Smooth muscle cell (in vitro differentiated cells): Measurements from ENCODE around the gene FGF9. TPM values are rescaled to one million over a fixed set of nuclear protein-coding genes. Genes with fewer than 3 reads are reported as not detected.

Source experiments
- DNase-seq: peaks from one replicate; lab custom pipeline; 2025; ENCODE audit not compliant: unreplicated experiment; lab: John Stamatoyannopoulos, UW
- H2AFZ ChIP-seq: fragments of 200-600 bp; sonication (generic); 2 replicates; pipeline ENCODE4 v1.6.0; 2016; ENCODE audit warnings: antibody characterized with exemption, low read depth, mild to moderate bottlenecking
- H3F3A ChIP-seq: fragments of 200-600 bp; sonication (generic); 2 replicates; pipeline ENCODE4 v1.6.0; 2017; ENCODE audit warnings: antibody characterized with exemption, low read depth
- H3K27ac ChIP-seq: fragments of 200-600 bp; sonication (generic); 2 replicates; pipeline ENCODE4 v1.5.1; 2016; ENCODE audit warnings: low read depth, mild to moderate bottlenecking
- H3K27me3 ChIP-seq: fragments of 200-600 bp; sonication (generic); 2 replicates; pipeline ENCODE4 v1.6.1; 2016; ENCODE audit warnings: low read depth, mild to moderate bottlenecking
- H3K36me3 ChIP-seq: fragments of 200-600 bp; sonication (generic); 2 replicates; pipeline ENCODE4 v1.5.1; 2016; ENCODE audit warnings: low read depth
- H3K4me1 ChIP-seq: fragments of 200-600 bp; sonication (generic); 2 replicates; pipeline ENCODE4 v1.5.1; 2016; ENCODE audit warnings: low read depth
- H3K4me2 ChIP-seq: fragments of 200-600 bp; sonication (generic); 2 replicates; pipeline ENCODE4 v1.6.0; 2016; ENCODE audit warnings: mild to moderate bottlenecking
- H3K4me3 ChIP-seq: fragments of 200-600 bp; sonication (generic); 2 replicates; pipeline ENCODE4 v1.5.1; 2016; ENCODE audit warnings: mild to moderate bottlenecking
- H3K79me2 ChIP-seq: fragments of 200-600 bp; sonication (generic); 2 replicates; pipeline ENCODE4 v1.6.0; 2016; ENCODE audit warnings: low read depth, mild to moderate bottlenecking
- H3K9ac ChIP-seq: fragments of 200-600 bp; sonication (generic); 2 replicates; pipeline ENCODE4 v1.6.0; 2016; ENCODE audit warnings: low read depth
- H3K9me3 ChIP-seq: fragments of 200-600 bp; sonication (generic); replicated peaks from 2 replicates; pipeline ENCODE4 v1.5.1; 2016; ENCODE audit warnings: low read depth
- H4K20me1 ChIP-seq: fragments of 200-600 bp; sonication (generic); 2 replicates; pipeline ENCODE4 v1.6.0; 2016; ENCODE audit warnings: low read depth
- WGBS: methylation state at CpG from one replicate; pipeline ENCODE4 v1.1.7; 2016; ENCODE audit warnings: low lambda C conversion rate; 5-methylcytosine and 5-hydroxymethylcytosine counted together
- polyA plus RNA-seq: library from polyadenylated mRNA; unstranded; fragments of >200 nt; fragmentation: Nextera tagmentation; extraction: Ambion mirVana; gene quantifications from 2 replicates; pipeline ENCODE4 v1.2.1, GENCODE V29; 2016
- total RNA-seq: library from RNA; depleted of rRNA; stranded (reverse); fragments of >200 nt; gene quantifications from 2 replicates; pipeline ENCODE4 v1.2.3, GENCODE V29; 2014
- TF ChIP-seq, protein P1 (sequence below): fragments of 200-600 bp; sonication (generic); IDR thresholded peaks from 2 replicates; pipeline ENCODE4 v1.5.1; 2017; ENCODE audit warnings: borderline replicate concordance, mild to moderate bottlenecking, antibody characterized with exemption; ENCODE audit not compliant: insufficient read depth, poor library complexity, severe bottlenecking

FGF9 gene
- total and polyA plus RNA-seq, 2 experiments from 2014 or later = 0.56 TPM; not detected in 1

DNA sequence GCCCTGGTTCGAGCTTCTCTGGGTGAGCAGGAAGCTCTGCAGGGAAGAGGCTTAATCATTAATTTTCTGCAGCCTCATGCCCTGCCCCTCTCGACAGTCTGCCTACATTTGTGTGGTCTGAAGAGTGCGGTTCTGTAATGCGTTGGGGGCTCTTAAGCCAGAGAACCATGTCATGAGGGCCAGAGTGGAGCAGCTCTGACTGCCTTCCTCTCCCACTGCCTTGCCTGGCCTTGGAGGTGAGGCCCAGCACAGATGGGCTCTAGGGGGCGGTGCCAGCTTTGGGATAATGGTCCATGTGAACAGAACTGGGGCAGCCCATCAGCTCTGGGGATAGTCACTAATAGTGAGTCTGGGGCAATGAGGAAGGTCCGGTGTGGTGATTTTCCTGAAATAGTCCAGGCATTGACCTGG lies 5.7 kb downstream of the FGF9 start:
- H3K9ac ChIP-seq = no peak overlapping the region
- H3K9me3 ChIP-seq = no peaks in the 10 kb centered on the region
- H3K4me1 ChIP-seq = peaks cover 6% of the 10 kb centered on the region
- no peak overlapping the region for H3K4me3 ChIP-seq
- H3K79me2 ChIP-seq = no peaks in the 10 kb centered on the region
- H3K4me2 ChIP-seq = no peak overlapping the region
- peaks cover under 1% of the 10 kb centered on the region for H3F3A ChIP-seq
- no peak for DNase-seq
- H3K27me3 ChIP-seq = peaks cover 53% of the 10 kb centered on the region
- no peak overlapping the region for H3K27ac ChIP-seq
- TF ChIP-seq, protein P1, sequence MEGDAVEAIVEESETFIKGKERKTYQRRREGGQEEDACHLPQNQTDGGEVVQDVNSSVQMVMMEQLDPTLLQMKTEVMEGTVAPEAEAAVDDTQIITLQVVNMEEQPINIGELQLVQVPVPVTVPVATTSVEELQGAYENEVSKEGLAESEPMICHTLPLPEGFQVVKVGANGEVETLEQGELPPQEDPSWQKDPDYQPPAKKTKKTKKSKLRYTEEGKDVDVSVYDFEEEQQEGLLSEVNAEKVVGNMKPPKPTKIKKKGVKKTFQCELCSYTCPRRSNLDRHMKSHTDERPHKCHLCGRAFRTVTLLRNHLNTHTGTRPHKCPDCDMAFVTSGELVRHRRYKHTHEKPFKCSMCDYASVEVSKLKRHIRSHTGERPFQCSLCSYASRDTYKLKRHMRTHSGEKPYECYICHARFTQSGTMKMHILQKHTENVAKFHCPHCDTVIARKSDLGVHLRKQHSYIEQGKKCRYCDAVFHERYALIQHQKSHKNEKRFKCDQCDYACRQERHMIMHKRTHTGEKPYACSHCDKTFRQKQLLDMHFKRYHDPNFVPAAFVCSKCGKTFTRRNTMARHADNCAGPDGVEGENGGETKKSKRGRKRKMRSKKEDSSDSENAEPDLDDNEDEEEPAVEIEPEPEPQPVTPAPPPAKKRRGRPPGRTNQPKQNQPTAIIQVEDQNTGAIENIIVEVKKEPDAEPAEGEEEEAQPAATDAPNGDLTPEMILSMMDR = no peak
- H2AFZ ChIP-seq = no peak overlapping the region
- WGBS = 50% methylated on average over 6 of the region's 6 CpGs
- no peaks in the 10 kb centered on the region for H3K36me3 ChIP-seq
- no peaks in the 10 kb centered on the region for H4K20me1 ChIP-seq

DNA sequence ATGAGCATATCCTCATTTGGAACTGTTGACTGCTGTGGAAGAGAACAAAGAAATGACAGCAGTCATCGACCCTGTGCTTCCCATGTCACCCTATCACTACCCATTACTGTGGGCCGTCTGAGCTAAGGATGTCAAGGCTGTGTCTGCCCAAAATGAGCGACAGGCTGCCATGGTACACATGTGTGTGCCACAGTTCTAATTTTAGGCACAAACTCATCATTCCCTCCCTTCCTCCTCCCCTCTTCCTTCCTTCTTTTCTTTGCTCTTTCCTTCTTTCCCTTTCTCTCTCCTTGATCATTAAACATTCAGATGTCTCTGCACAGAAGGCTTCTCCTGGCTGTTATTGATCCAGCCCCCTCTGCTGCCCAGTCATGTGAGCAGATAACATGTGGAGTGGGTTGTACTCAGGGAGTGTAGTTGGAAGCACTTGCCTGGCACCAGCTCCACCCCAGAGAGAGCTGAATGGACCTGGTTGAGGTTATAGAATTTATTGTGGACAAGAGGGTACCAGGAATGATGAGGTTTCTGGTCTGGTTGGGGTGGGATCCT lies 6.3 kb downstream of the FGF9 start:
- H3K36me3 ChIP-seq = no peaks in the 10 kb centered on the region
- H3K9me3 ChIP-seq = no peaks in the 10 kb centered on the region
- no peak for DNase-seq
- H3K4me2 ChIP-seq = no peak overlapping the region
- no peaks in the 10 kb centered on the region for H4K20me1 ChIP-seq
- no peak overlapping the region for H2AFZ ChIP-seq
- no peaks in the 10 kb centered on the region for H3F3A ChIP-seq
- H3K4me1 ChIP-seq = peaks cover under 1% of the 10 kb centered on the region
- no peak overlapping the region for H3K4me3 ChIP-seq
- 72% methylated on average over 3 of the region's 3 CpGs for WGBS
- H3K79me2 ChIP-seq = no peaks in the 10 kb centered on the region
- TF ChIP-seq, protein P1 = no peak
- H3K9ac ChIP-seq = no peak overlapping the region
- peaks cover 48% of the 10 kb centered on the region for H3K27me3 ChIP-seq
- no peak overlapping the region for H3K27ac ChIP-seq

DNA sequence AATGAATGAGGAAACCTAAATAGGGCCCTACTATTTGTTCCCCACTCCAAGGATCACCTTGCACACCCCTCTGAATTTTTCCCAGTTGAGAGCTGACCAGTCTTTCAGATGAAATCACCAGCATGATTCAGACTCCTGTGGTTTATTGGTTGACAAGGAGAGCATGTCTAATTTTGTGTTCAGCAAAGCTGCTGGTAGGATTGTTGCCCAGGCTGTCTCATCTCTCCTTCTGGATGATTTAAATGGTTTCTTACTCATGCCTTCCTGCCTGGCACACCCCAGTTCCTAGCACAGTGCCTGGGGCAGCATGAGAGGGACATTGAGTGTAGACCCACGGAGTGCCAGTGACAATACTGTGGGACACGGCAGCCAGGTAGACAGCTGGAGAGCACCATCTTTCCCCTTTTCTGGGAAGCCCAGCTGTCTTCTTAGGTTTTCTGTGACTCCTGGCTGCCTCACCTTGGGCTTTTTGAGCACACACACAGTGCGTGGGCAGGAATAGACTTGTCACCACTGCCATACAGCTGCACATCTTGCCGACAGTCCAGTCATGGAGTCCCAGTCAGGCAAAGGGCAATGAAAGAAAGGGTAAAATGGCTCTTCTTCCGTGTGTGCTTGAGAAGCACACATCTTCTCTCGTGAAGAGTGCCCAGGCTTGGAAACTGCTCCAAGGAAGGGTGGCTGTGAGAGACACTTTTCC lies 12.3 kb downstream of the FGF9 start:
- 67% methylated on average over 6 of the region's 6 CpGs for WGBS
- Histone ChIP-seq H3F3A (peaks cover 3% of the 10 kb centered on the region), H3K9ac (no peak overlapping the region), H3K4me3 (no peak overlapping the region), H3K79me2 (no peaks in the 10 kb centered on the region), H4K20me1 (no peaks in the 10 kb centered on the region), H3K4me2 (peak overlapping the region; percentile 48), H3K9me3 (no peaks in the 10 kb centered on the region), H2AFZ (no peak overlapping the region), H3K27ac (peak overlapping the region; percentile 69), H3K4me1 (no peaks in the 10 kb centered on the region), H3K27me3 (no peaks in the 10 kb centered on the region), H3K36me3 (no peaks in the 10 kb centered on the region)
- TF ChIP-seq, protein P1 = no peak
- DNase-seq = no peak

DNA sequence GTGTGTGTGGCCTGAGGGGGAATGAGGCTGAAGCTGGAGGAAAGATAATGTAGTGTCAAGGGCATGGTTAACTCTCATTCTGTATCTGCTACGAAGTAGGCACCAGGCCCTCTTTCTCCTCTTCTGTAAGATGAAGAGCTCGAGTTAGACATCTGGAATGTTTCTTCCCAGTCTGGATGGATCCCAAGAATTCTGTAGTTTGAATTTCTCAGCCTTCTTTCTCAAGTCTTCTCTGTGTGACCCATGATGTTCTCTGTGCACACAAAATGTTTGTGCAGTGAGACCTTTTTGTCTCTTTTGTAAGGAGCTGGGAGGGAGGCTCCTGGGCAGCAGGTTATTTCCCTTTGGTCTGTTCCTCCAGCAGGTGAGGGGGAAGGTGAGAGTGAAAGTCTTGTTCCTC lies 13.7 kb downstream of the FGF9 start:
- TF ChIP-seq, protein P1 = no peak
- DNase-seq = no peak

More for the DNA sequence above, 13.7 kb downstream of the FGF9 start:
- Histone ChIP-seq H3K27ac (no peak overlapping the region), H3F3A (peaks cover 3% of the 10 kb centered on the region), H3K79me2 (no peaks in the 10 kb centered on the region), H3K4me1 (no peaks in the 10 kb centered on the region), H3K9me3 (no peaks in the 10 kb centered on the region), H3K27me3 (no peaks in the 10 kb centered on the region), H3K9ac (no peak overlapping the region), H4K20me1 (no peaks in the 10 kb centered on the region), H3K4me2 (no peak overlapping the region), H2AFZ (no peak overlapping the region), H3K4me3 (no peak overlapping the region), H3K36me3 (no peaks in the 10 kb centered on the region)
- WGBS = 33% methylated on average over 2 of the region's 2 CpGs
